NCI-H510A treated with DMSO at 0.1 percent for 48 hours (cell line): ENCODE data around the gene MALRD1.

ENCODE experiments used
- DNase-seq: peaks from one replicate; lab custom pipeline; 2025; lab: John Stamatoyannopoulos, UW

MALRD1 gene

GRCh38 chr10:19578571-19578970 lies 530.0 kb downstream of the MALRD1 start:
- DNase-seq = no peak

GRCh38 chr10:19579761-19580545 lies 531.4 kb downstream of the MALRD1 start:
- no peak for DNase-seq

DNA sequence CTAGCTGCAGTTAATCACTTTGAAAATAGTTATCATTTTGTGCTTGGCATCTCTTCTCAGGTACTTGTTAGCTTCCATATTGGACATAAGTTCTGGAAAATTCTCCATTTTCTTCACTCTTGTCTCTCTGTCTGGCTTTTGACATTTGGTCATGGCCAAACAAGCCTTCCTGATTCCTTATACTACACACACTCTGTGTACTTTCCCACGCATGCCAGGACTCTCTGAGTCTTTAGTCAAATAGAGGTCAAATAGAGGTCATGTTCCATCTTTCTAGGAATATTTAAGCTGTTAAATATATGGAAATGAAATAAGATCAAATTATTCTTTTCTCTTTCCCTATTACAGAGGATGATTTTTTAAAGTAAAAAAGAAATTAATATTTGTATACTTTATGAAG lies 532.1 kb downstream of the MALRD1 start:
- no peak for DNase-seq

DNA sequence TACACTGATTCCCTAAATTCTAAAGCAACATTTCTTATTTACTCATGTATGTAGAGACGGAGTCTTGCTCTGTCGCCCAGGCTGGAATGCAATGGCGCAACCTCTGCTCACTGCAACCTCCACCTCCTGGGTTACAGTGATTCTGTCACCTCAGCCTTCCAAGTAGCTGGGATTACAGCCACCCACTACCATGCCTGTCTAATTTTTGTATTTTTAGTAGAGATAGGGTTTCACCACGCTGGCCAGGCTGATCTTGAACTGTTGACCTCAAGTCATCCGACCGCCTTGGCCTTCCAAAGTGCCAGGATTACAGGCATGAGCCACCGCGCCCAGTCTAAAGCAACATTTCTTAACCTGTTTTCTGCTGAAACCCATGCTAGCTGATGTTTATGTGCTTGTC lies 540.0 kb downstream of the MALRD1 start:
- DNase-seq = no peak

- no peak for DNase-seq
Observed at GRCh38 chr10:19592276-19592675, 543.7 kb downstream of the MALRD1 start.

DNA sequence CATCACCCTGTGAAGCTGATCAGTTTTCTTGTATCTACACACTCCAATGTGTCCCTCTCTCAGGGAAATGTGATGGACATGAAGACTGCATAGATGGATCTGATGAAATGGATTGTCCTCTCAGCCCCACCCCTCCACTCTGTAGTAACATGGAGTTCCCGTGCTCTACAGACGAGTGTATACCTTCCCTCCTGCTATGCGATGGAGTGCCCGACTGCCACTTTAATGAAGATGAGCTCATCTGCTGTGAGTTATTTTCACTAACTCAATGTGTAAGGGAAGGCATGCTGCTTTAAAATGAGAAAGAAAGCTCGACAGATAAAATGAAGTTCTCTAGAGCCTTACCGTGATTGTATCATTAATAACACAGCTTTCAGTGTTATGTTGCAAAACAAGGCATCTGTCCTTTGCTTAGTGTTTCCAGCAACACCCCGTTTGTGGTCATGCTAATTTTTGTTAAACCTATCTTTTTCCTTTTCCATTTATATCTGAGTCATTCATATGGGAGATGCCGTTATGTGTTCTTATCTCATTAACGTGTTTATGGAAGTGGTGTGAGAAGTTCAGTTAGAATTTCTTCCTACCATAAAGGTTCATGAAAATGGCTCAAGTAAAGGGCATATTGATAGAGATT lies 546.7 kb downstream of the MALRD1 start:
- DNase-seq = no peak

GRCh38 chr10:19605806-19606205 lies 557.2 kb downstream of the MALRD1 start:
- no peak for DNase-seq

- DNase-seq = no peak
Observed at GRCh38 chr10:19606968-19607367, 558.4 kb downstream of the MALRD1 start.

- DNase-seq = no peak
Observed at GRCh38 chr10:19611775-19612174, 563.2 kb downstream of the MALRD1 start.

- DNase-seq = no peak
Observed at GRCh38 chr10:19616966-19617365, 568.4 kb downstream of the MALRD1 start.

DNA sequence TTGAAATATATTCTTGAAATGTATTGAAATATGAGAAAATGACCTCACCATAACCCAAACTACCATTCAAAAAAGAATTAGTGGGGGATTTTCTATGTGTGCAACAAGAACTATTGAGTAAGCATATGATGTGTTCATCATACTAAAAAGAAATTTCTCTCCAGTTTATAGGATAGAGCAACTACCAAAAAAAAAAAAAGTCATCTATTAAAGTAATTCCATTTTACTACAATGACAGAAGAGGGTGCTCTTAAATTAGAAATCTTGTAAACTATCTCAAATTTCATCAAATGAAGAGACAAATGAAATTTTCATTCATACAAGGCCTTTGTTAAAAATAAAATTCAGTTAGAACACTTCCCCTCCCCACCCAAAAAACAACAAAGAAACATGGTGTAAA lies 572.2 kb downstream of the MALRD1 start:
- DNase-seq = no peak

- DNase-seq = no peak
Observed at GRCh38 chr10:19623321-19623720, 574.7 kb downstream of the MALRD1 start.

DNA sequence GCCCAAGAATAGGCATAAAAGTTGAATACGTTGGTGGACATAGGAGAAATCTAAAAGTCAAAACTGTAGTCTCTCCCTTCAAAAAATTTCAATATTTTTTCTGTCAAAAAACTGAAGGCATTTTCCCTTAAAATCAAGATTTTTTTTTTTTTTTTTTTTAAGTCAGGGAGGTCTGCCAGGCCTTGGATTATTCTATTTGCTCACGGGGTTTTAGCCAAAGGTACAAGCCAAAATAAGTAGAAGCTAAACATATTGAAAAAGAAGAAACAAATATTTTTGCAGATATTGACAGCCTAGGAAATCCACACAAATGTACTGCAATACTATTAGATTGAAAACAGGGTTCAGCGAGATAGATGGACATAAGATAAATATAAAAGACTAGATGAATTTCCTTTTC lies 577.6 kb downstream of the MALRD1 start:
- DNase-seq = no peak

- no peak for DNase-seq
Observed at GRCh38 chr10:19628767-19629560, 580.4 kb downstream of the MALRD1 start.

GRCh38 chr10:19629567-19629966 lies 581.0 kb downstream of the MALRD1 start:
- no peak for DNase-seq

DNA sequence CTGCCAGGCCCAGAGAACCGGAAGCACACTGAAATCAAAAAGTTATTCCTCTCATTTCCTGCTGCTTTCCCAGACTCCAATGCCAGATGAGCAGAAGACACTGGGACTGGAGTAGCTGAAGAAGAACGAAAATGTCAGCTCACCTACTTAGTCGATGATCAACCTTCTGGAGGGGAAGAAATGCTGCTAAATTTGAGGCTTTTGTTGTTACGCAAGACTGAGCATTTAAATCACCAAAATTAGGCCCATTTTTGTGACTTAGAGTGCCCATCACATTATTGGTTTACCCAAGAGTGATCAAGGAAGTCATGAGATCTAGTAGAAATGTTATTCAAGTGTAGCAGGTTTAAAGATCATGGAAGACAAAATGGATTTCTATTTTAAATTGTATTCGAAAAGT lies 585.6 kb downstream of the MALRD1 start:
- no peak for DNase-seq

DNA sequence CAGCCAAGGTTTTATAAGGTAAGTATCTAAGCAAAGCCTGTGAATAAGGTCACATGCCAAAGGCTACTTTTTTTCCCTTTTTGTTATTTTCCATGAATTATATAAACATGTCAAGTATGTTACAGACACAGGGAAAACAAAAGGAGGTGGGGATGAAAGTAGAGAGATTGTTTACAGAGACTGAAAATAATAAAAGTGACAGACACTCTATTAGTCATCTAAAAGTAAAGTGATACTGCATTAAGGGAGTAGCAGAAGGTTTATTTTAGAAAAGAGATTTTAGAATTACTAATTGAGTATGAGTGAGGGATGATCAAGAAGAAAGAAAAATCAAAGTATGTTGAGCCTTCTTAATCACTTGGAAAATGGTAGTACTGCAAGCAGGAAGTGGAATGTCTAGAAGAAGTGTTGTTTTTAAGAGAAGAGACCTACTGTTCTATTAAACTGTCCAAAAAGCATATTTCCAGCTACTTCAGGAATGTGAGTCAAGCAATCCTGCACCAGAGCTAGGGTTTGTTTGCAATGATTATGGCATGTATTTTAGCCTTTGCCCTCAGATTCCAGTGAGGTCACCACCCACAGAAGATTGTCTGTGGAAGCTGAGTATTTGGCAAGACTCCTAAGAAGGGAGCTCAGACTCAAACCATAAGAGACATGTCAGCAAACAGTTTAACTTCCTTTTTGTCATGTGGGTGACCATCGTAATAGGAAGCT lies 589.7 kb downstream of the MALRD1 start:
- DNase-seq = no peak

DNA sequence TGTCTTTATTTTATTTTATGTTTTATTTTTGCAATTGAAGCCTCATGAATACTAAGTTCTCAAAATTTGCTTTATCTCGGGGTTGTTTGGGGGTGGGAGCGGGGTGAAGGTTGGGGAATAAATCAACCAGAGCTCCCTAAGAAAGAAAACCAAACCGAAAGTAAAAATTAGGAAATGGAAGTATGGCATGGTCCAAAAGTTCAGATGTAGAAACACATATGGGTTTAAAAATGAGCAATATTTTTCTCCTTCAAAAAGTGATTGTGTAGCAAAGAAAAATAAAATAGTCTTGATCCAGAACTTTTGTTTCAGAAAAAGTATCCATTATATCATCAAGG lies 590.3 kb downstream of the MALRD1 start:
- no peak for DNase-seq

DNA sequence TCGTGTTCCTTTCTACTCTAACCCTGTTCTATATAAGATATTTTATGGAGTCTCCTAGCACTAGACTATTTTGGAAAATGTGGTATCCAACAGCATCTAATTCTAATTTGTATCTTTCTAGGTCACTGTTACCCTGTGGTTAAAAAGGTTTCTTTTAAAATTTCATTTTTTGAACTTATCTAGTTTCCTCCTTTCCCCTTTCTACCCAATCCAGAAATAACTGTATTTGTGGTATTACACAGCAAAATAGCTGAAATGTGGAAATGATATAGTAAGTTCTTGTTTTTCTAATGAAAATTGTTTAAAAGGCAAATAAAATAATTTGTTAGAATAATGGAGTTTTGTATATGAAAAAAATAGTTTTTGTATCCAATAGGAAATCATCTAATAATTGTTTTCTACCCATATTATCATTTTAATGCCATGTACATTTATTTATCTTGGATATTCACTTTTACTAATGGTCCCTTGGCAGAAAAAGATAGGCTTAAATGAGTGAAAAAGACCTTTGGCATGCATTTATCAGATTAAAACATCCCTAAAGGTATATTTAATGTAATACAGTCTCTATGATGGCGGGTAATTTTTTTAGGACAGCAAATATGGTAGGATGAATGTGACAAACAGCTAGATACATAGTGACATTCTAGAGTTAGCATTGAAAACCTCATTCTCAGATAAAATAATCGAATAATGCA lies 592.1 kb downstream of the MALRD1 start:
- DNase-seq = no peak

DNA sequence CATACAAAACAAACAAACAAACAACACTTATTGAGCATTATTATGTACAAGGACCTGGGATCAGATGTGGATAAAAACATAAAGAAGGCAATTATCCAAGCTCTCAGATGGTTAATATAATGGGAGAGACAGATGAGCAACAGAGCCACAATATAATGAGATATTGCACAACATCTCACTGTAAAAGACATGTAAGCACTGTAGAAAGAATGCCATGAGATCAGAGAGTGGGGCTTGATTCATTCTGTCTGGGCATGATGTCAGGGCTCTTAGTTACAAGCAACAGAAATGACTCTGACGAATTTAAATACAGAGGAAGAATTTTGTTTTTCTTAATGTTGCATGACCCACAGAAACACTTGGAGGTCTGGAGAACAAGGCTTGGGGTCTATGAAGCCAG lies 602.9 kb downstream of the MALRD1 start:
- no peak for DNase-seq

DNA sequence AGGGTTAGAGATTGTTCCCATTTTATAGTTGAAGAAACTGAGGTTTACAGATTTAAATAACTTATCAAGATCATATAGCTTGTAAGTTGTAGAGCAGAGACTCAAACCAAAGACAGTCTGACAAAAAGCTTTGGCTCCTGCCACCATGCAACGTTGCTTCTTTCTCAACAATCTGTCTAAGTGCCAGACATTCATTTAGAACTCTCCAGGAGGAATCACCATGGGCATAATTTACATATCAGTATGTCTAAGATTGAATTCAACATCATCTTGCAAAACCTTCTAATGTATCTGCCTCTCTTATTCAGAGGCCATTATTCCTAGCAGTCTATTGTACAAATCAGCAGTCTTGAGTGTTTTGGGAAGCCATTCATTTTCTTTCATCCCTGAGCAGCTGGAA lies 604.1 kb downstream of the MALRD1 start:
- DNase-seq = no peak

DNA sequence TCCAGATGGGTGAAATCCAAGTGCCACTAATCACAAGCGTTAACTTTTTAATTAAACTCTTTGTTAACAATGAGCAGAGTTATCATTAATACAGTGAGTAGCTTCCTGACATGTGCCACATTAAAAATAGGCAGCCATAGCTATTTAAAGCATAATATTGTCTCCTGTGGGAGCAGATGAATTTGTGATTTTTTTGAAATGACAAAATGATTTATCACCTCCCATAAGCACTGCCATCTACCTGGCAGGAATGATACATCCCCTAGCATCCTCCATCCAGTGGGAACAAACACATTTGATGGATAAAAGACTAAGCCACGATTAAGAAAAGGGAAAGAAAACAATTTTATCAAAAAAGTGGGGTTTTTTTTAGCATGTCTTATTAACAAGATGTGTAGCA lies 605.3 kb downstream of the MALRD1 start:
- DNase-seq = no peak
